Upper lobe of left lung (tissue), 4 donors: ENCODE results near the gene ZDHHC8.

Experiments used
- POLR2A ChIP-seq, 4 donors: fragments of 450-650 bp; IDR thresholded peaks; one replicate each; pipeline ENCODE4 v1.5.1; 2016 to 2017; ENCODE audit warnings: antibody characterized with exemption in 4 of 4, mild to moderate bottlenecking in 2 of 4
- POLR2AphosphoS5 ChIP-seq, 2 donors: sonication (generic); formaldehyde crosslinking; IDR thresholded peaks; one replicate each; pipeline ENCODE4 v1.5.1; 2017; ENCODE audit warnings: antibody characterized with exemption in 2 of 2
- TF ChIP-seq, protein P1 (sequence below), 6 experiments: fragments of 450-650 bp in 4 of 6; fragments of 200-600 bp in 2 of 6; sonication (generic) in 2 of 6; IDR thresholded peaks; one replicate each; pipeline ENCODE4 v1.5.1; 2016 to 2019; ENCODE audit warnings: antibody characterized with exemption in 6 of 6

DNA sequence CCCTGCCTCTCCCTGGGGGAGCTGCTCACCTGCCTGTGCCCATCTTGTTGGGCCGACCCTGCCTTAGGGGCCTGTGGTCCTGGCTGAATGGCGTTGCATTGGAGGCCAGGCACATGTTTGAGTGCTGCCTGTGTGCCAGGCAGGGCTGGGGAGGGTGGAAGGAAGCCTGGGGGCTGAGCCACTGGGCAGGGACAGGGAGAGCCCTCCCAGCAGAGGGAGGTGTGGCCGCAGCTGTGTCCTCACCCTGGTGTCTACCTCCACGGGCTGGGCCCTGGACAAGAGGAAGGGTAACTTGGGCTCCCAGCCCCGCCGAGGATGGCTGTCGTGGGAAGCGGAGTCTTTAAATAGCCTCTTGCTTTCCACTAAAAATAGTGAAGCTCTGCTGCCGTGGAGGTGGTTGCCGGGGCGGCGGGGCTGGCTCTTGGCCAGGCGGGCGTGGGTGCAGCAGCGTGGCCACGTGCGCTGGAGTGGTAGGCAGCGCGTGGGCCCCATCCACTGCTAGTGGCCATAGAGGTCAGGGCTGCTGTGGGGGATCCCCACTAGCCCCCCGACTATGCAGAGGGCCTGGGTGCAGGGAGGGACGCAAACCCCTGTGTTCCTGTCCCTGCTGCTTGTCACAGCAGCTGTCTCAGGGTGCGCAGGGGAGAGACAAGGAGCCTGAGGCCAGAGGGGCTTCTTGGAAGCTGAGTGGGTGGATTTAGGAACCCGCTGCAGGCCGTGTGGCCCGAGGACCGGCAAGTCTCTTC is 6.2 kb downstream of the ZDHHC8 start:
- TF ChIP-seq POLR2AphosphoS5 (IDR thresholded peaks at IDR 0.05) = no peak
- no peak for TF ChIP-seq POLR2A (IDR thresholded peaks at IDR 0.05)
- TF ChIP-seq, protein P1, sequence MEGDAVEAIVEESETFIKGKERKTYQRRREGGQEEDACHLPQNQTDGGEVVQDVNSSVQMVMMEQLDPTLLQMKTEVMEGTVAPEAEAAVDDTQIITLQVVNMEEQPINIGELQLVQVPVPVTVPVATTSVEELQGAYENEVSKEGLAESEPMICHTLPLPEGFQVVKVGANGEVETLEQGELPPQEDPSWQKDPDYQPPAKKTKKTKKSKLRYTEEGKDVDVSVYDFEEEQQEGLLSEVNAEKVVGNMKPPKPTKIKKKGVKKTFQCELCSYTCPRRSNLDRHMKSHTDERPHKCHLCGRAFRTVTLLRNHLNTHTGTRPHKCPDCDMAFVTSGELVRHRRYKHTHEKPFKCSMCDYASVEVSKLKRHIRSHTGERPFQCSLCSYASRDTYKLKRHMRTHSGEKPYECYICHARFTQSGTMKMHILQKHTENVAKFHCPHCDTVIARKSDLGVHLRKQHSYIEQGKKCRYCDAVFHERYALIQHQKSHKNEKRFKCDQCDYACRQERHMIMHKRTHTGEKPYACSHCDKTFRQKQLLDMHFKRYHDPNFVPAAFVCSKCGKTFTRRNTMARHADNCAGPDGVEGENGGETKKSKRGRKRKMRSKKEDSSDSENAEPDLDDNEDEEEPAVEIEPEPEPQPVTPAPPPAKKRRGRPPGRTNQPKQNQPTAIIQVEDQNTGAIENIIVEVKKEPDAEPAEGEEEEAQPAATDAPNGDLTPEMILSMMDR (IDR thresholded peaks at IDR 0.05) = no peak
